ENCODE results near the gene GTF2H1.

The GTF2H1 gene

DNA sequence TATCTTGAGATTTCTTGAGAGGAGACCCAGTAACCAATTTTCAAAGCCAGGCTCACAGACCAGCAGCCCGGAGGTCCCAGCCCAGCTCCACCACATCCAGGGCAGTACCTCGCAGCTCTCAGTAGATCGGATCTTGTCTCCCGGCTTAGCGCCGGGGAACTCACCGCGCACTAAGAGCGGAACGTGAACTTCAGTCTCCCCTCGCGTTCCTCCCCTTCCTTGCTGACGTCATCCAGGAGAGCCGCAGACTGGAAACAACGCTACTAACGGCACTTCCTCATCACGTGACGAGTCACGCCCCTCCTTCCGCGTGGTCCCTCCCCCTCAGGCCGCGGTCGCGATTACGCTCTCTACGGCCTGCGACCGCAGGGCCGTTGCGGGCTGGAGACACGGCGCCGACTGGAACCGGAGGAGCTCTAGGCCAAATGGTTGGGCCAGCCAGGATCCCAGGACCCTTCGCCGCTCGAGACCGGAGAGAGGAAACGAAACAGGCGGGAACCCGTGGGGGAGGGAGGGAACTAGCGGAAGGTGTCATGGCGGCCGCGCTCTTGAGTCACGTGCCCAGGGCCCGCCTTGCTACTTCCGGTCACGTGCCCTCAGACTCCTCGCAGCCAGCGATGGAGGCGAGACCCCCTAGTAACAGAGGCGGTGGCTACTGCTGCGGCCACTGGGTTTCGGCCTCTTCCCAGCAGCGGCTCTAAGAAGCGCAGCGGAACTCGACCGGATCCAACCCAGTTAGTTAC lies at the start of gene GTF2H1, which contains the start of gene HPS5:
GTF2H1 (plus strand) TSS at position 599 of the 743 bp plus-strand sequence. CDS start 10,508 bp downstream, outside the sequence.
HPS5 (minus strand) TSS at position 172 of the 743 bp plus-strand sequence. CDS start 4,282 bp downstream, outside the sequence.
- FAIRE-seq (peak; percentile 99), DNase-seq (ENCODE audit: insufficient read length, low spot score) (peak; percentile 80)

DNA sequence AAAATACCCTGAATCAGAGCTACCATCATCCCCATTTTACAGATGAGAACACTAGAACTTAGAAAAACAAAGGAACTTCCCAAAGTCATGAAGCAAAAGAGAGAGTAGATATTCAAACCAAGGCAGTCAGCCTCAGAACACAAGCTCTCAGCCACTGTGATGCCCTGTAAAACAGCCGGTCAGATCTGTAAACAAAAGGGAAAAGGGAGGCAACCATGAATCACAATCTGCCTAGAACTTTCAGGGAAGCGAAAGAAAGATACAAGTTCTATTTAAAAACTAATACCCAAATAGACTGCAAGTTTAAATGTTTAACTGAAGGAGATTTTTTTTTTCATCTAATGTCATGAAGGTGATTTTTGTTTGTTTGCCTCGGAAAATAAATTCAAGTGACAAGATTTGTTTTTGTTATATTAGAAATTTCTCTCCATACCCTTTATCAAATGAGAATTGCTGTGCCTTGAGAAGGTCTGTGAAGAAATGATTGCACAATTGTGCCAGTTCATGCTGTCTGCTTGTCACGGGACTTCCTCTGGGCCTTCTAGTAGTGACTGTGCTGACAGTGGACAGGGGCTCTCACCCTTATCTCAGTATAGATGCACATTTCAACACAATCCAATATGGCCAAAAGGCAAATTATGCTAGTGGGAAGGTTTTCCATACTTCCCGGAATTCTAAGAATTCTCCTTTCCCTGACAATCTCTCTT lies 44.6 kb upstream of the GTF2H1 start:
- no peak for FAIRE-seq
- DNase-seq (ENCODE audit: insufficient read length, low spot score): no peak

DNA sequence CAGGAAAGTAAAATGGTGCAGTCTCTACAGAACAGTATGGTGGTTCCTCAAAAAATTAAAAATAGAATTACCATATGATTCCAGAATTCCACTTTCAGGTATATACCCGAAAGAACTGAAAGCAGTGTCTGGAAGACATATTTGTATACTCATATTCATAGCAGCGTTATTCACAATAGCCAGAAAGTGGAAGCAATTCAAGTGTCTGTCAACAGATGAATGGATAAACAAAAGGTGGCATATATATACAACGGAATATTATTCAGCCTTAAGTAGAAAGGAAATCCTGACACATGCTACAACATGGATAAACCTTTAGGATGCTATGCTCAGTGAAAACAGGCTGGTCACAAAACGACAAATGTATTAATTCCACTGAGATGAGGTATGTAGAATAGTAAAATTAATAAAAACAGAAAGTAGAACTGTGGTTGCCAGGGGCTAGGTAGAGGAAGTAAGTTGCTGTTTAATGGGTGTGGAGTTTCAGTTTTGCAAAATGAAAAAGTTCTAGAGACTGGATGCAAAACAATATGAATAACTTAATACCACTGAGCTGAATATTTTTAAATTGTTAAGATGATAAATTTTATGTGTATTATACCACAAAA lies 41.8 kb upstream of the GTF2H1 start:
- FAIRE-seq: peak; percentile 97
- DNase-seq (ENCODE audit: insufficient read length, low spot score): no peak

DNA sequence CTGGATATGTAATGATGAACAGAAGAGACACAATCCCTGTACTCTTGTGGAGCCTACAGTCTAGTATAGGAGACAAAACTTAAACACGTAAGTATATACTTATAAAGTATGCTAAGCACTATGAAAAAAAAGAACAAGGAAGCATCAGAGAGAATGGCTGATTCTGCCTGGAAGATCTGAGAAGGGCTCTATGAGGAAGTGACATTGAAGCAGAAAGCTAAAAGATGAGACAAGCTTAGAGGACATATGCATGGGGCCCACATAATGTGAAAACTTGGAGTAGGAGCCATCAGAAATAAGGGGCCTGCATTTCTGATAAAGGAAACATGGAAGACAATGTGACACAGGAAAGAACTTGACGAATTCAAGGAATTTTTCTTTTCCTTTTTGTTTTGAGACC lies 39.7 kb upstream of the GTF2H1 start:
- DNase-seq (ENCODE audit: insufficient read length, low spot score) (no peak), FAIRE-seq (peak; percentile 49)

DNA sequence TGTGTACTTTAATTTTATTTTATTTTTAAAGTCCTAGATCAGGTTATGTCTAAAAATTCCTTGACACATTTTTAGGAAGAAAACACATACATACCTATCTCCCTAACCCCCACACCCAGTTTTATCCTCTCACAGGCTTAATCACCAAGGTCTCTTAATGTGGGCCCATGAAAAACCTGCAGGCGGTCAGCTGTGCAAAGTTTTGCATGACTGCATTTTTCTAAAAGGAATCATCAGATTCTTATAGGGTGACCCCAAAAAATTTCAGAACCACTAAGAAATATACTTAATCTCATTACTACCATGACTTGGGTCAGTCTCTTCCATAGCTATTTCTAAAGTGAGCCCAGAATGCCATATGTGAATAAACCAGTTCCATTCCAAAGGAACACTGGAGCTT lies 36.5 kb upstream of the GTF2H1 start:
- DNase-seq (ENCODE audit: insufficient read length, low spot score) (no peak), FAIRE-seq (no peak)

DNA sequence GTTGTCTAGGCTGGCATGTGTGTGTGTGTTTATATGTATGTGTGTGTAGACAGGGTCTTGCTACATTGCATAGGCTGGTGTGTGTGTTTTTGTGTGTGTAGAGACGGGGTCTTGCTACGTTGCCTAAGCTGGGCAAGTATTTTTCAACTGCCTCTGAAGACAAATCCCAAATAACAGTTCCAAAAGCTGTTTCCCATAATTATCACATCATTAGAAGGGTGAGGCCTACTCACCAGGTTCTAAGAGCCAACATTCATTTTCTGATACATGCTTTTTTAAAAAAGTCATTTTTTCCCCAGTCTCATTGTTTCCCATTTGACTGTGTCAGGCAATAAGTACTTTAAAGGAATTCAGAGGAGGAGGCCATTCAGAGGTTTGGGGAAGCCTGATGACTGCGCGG lies 33.5 kb upstream of the GTF2H1 start:
- no peak for DNase-seq (ENCODE audit: insufficient read length, low spot score)
- FAIRE-seq: no peak

DNA sequence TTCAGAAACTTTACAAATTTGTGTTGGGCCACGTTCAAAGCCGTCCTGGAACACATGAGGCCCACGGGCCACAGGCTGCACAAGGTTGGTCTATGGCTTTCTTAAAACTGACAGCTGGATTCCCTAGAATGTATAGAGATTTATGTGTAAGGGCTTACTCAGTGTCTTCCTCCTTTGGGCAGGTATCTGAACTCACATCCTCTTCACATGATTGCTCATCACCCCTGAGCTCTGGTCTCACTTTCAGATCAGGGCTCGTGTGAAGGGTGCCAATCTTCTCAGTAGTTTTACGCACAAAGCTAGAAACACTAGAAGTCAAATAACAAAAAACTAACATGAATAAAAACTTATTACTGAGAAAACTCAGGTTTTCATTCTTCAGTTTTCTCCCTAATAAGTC lies 27.5 kb upstream of the GTF2H1 start:
- no peak for DNase-seq (ENCODE audit: insufficient read length, low spot score)
- FAIRE-seq: no peak

DNA sequence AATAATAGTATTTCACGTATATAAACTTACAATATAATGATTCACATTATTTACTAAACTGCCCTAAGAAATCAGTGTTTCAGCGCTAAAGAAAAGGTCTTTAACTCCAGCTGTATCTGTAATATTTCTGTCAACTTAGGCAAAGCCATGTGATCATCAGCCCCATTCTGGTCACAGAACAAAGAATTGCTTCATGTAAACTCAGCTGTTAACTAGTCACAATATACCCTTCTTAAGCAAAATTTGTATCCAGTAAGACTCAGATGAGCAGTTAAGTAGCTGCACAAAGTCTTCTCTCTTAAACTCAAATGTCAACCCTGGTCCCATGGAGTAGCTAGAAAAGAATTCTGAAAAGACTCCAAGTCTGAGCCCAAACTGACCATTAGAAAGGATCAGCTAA lies 27.1 kb upstream of the GTF2H1 start:
- FAIRE-seq: no peak

DNA sequence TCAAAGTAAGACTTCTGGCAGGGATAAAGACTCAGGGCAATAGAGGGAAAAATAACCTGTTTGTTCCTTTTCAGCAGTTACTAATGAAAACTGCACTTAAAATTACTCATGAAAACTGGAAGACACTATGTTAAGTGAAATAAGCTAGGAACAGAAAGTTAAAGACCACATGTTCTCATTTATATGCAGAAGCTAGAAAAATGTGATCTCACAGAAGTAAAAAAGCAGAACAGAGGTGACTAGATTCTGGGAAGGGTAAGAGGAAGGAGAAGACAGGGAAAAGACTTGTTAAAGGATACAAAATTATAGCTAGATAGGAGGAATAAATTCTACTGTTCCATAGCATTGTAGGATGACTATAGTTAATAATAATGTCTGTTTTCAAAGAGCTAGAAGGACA lies 22.6 kb upstream of the GTF2H1 start:
- FAIRE-seq (peak; percentile 49), DNase-seq (ENCODE audit: insufficient read length, low spot score) (no peak)

More for the DNA sequence above, 27.1 kb upstream of the GTF2H1 start:
- no peak for DNase-seq (ENCODE audit: insufficient read length, low spot score)

DNA sequence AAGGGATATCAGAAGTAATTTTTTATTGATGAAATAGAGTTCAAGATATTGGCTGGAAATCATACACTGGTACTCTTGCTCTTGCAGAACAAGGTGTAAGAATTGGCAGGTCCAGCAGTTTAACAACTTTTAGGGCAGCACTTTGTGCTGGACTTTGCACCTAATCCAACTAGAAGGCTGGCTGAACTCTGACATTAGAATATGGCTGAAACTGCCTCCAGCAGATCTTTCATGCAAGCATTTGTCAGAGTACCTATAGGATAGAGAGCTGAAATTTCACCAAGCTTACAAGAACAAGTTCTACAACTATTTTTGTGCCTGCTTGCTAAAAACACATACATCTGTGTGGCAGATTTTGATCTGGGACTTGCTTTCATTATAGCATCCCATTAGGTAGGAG lies 17.6 kb upstream of the GTF2H1 start:
- no peak for DNase-seq (ENCODE audit: insufficient read length, low spot score)
- no peak for FAIRE-seq

DNA sequence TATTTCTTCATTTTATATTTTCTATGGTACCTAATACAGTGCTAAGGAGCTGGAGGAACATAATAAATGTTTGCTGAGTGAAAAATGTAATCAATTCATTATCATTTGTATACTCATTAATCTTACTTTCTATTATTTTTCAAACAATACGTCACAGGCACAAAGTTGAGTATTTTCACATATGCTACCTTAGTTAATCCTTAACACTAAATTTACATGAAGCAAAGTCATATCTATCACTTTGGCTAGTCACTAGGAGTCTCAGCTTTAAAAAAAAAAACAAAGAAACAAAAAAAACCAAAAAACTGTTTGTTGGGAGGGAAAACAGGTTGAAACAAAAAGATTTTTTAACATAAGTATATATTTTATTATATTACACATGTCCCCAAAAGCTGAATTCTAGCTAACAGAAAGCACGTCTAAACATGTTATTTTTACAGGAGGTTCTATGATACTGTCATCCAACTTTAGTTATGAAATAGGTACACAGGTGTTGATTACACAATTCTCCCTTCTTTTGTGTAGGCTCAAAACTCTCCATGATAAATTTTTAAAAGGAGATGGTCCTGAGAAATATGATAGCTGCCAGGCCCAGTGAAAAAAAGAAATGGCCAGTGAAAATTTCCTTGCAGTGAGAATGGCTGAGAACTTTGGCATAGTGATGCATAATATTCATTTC lies 14.8 kb upstream of the GTF2H1 start:
- FAIRE-seq (no peak), DNase-seq (ENCODE audit: insufficient read length, low spot score) (no peak)

DNA sequence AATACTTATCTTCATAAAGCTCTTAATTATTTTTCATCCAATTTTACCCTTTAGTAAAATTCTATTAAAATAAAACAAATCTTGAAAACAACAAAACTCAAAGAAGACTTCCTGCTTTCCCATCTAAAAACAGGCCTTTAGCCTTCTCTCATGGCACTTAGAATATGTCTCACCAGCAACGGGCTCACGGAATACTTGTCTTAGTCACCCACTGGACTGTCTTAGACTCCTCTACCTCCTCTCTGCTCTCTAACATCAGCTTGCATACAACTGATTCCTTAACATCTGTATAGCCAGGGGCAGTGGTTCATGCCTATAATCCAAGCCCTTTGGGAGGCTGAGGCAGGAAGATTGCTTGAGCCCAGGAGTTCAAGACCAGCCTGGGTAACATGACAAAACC lies 14.1 kb upstream of the GTF2H1 start:
- FAIRE-seq: no peak

DNA sequence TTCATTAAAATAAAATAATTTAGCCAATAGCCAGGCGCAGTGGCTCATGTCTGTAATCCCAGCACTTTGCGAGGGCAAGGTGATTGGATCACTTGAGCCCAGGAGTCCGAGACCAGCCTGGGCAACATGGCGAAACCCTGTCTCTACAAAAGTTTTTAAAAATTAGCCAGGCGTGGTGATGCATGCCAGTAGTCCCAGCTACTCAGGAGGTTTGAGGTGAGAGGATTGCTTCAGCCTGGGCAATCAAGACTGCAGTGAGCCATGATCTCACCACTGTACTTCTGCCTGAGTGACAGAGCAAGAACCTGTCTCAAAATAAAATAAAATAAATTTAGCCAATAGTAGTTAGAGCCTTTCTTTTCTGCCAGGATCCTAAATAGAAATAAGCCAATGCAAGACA lies 12.7 kb upstream of the GTF2H1 start:
- no peak for DNase-seq (ENCODE audit: insufficient read length, low spot score)

More for the DNA sequence above, 14.1 kb upstream of the GTF2H1 start:
- no peak for DNase-seq (ENCODE audit: insufficient read length, low spot score)

DNA sequence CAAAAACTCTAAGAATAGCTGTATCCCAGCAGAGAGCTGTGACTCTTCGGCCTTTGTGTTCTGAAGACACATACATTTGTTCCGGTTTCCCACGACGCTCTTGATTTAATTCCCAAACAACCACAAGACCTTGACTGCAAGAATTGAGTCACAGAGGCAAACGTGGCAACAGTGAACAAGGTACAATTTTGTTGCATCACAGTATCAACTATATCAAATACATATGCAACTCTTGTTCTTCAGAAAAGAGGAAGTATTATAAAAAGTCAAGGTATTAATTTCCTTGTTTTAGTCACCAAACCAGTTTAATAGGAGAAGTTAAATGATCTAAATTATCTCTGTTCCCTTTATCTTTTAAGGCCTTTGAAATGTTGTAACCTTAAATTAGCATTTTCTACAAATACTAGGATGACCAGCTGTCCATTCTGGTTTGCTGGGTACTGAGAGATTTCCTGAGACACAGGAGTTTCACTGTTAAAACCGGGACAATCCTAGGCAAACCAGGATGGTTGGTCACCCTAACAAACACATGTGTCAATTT lies 11.5 kb upstream of the GTF2H1 start:
- FAIRE-seq (peak; percentile 68), DNase-seq (ENCODE audit: insufficient read length, low spot score) (no peak)

More for the DNA sequence above, 12.7 kb upstream of the GTF2H1 start:
- no peak for FAIRE-seq

DNA sequence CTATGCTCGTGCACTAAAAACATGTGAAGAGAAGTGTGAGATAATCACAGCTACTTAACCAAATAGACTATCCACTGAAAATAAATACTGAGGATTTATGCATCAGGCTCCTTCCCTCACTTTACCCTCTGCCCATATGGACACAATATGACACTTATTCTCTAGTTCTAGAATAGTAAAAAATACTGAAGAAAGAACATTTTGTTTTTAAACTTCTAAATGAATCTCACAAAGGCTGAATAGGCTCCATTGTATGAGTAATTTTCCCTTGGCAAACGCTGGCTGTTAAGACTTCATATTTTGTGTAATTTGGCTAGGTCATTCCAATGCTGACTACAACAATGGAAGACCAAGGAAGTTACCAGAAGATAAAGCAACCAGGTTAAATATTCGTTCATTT lies 10.4 kb upstream of the GTF2H1 start:
- FAIRE-seq (no peak), DNase-seq (ENCODE audit: insufficient read length, low spot score) (no peak)

DNA sequence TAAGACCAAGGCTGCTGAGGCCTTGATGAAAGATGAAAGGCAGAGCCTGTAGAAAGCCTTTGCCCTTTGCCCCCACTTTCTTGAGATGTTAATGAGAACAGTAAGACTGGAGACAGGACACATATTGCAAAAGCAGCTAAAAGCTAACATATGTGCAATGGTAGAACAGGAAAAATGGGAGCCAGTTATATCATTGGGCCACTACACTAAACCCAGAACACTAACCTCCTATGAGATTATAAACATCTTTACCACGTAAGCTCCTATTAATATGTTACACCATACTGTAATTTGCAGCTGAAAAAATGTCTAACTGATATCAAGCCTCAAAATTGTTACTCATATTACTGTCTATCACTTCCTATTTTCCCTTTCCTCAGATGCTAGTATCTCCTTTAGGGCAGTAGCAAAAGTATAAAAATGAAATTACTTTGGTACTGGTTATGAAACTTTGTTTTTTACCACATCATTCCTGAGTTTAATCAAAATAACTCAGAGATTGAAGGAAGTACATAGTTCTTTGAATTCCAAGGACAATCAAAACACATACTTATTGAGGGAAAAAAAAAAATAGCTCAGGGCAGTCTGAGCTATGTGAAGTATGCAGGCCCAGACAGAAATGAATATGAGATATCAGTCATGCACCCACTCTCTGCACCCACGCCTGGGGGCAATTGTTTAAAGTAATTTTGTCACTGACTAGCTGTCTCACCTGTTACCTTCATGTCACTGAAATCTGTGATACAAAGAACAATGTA lies 9.5 kb upstream of the GTF2H1 start:
- no peak for FAIRE-seq
- no peak for DNase-seq (ENCODE audit: insufficient read length, low spot score)

DNA sequence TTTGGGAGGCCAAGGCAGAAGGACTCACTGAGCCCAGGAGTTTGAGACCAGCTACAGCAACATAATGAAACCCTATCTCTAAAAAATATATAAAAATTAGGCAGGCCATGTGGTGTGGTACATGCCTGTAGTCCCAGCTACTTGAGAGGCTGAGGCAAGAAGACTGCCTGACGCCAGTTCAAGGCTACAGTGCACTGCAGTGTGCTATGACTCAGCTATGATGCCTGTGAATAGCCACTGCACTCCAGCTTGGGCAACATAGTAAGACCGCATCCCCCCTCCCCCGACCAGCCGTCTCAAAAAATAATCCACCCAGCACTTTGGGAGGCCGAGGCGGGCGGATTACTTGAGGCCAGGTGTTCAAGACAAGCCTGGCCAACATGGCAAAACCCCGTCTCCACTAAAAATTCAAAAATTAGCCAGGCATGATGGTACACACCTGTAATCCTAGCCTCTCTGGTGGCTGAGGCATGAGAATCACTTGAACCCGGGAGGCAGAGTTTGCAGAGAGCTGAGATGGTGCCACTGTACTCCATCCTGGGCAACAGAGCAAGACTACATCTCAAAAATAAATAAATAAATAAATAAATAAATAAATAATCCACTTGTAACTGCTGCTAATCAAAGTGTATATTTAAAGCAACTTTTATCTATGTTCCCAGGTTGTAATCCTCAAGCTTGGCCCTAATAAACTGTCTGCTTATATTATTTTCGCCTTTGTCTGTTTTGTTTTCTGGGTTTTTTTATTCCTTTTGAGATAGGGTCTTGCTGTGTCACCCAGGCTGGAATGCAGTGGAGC lies 8.2 kb upstream of the GTF2H1 start:
- no peak for DNase-seq (ENCODE audit: insufficient read length, low spot score)
- FAIRE-seq: no peak

DNA sequence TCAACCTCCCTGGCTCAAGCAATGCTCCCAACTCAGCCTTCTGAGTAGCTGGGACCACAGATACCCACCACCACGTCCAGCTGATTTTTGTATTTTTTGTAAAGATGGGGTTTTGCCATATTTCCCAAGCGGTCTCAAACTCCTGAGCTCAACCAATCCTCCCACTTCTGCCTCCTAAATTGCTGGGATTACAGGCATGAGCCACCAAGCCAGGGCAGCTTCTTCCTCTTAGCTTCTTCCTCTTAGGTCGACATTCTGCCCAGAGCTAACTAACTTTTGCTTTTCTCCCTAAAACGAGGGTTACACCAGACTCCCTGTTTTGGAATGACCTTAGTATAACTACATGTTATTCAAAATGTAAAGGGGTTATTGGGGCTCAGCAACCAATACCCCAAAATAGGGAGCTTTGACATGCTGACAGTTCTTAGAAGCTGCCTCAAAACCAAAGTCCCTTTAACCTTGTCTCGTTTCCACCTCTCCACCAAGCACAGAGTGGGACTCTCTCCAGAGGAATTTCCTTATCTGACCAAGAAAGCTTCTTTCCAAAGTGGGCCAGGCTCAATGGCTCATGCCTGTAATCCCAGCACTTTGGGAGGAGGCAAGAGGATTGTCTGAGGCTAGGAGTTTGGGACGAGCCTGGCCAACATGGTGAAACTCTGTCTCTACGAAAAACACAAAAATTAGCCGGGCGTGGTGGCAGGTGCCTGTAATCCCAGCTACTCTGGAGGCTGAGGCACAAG lies 7.4 kb upstream of the GTF2H1 start:
- DNase-seq (ENCODE audit: insufficient read length, low spot score) (no peak), FAIRE-seq (no peak)

DNA sequence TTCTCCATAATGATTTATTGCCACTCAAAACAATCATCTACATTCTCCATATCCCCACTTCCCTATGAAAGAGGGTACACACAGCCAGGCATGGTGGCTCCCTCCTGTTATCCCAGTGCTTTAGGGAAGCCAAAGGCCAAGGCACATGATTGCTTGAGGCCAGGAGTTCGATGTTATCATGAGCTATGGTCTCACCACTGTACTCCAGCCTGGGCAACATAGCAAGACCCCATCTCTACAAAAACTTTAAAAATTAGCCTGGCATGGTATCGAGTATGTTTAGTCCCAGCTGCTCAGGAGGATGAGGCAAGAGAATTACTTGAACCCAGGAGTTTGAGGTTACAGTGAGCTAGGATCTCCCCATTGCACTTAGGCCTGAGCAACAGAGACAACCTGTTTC lies 6.5 kb upstream of the GTF2H1 start:
- FAIRE-seq: no peak
- DNase-seq (ENCODE audit: insufficient read length, low spot score): no peak

All from GM19239 (cell line).